Body of pancreas (tissue), 4 donors: ENCODE measurements around the gene HIP1R.

Experiments
- POLR2A ChIP-seq, 3 donors: fragments of 450-650 bp; IDR thresholded peaks; one replicate each; pipeline ENCODE4 v1.6.1; 2016; ENCODE audit warnings: antibody characterized with exemption in 3 of 3, mild to moderate bottlenecking in 2 of 3
- TF ChIP-seq, protein P1 (sequence below), 7 experiments: fragments of 450-650 bp in 4 of 7; fragments of 200-600 bp in 3 of 7; sonication (generic) in 3 of 7; IDR thresholded peaks; one replicate each; pipeline ENCODE4 v1.5.1; 2016 to 2019; ENCODE audit warnings: antibody characterized with exemption in 7 of 7

DNA sequence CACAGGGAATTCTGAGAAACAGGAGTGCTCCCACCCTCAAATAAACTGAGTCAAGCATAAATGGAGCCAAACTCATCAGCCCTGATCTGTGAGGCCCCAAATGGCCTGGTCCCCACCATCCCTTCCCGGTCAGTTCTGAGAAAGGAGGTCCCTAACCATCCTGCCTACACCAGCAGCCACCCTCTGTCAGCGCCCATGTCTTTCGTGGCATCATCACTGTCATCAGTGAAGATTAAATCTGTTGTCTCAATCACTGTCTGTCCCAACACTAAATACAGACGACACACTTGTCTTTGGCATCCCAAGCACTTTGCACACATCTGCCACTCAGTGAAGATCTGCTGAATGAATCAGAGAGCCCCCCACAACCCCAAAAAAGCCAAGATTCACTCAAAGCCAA lies 38.3 kb downstream of the HIP1R start:
- TF ChIP-seq, protein P1, sequence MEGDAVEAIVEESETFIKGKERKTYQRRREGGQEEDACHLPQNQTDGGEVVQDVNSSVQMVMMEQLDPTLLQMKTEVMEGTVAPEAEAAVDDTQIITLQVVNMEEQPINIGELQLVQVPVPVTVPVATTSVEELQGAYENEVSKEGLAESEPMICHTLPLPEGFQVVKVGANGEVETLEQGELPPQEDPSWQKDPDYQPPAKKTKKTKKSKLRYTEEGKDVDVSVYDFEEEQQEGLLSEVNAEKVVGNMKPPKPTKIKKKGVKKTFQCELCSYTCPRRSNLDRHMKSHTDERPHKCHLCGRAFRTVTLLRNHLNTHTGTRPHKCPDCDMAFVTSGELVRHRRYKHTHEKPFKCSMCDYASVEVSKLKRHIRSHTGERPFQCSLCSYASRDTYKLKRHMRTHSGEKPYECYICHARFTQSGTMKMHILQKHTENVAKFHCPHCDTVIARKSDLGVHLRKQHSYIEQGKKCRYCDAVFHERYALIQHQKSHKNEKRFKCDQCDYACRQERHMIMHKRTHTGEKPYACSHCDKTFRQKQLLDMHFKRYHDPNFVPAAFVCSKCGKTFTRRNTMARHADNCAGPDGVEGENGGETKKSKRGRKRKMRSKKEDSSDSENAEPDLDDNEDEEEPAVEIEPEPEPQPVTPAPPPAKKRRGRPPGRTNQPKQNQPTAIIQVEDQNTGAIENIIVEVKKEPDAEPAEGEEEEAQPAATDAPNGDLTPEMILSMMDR (IDR thresholded peaks at IDR 0.05), result no peak
- no peak for TF ChIP-seq POLR2A (IDR thresholded peaks at IDR 0.05)
